Pancreas (tissue), 10 donors: Measurements from ENCODE around the gene SLC6A20. TPM values are rescaled to one million over a fixed set of nuclear protein-coding genes. Genes with fewer than 3 reads are reported as not detected.
"Not testable (repeated sequence)": the region's sequence is repeated elsewhere in the genome, so short reads cannot be mapped to it uniquely, and the experiment has no call there.

ENCODE experiments used
- ATAC-seq, 4 donors: fragments of 200-7000 bp; cut with Tn5 transposase; one replicate each; pipeline versions ENCODE4 v1.8.0 to v1.9.1; 2020; ENCODE audit warnings: mild to moderate bottlenecking in 4 of 4, moderate library complexity in 4 of 4
- DNase-seq, 6 donors: peaks; one replicate each; pipeline ENCODE4 v3.0.0-alpha.2; 2020
- FAIRE-seq: peaks from 2 replicates; lab custom pipeline; 2012; peaks lifted over from hg19 to GRCh38; lab: Jason Lieb, UNC
- H3K27ac ChIP-seq, 4 donors: fragments of 200-600 bp; sonication (generic); 1 replicate in 3 of 4; 2 replicates in 1 of 4; pipeline versions ENCODE4 v1.5.0 to v1.8.0; 2020
- H3K27me3 ChIP-seq, 4 donors: fragments of 200-600 bp; one replicate each; pipeline ENCODE4 v1.8.0; 2021
- H3K36me3 ChIP-seq, 3 donors: fragments of 200-600 bp; sonication (generic) in 1 of 3; one replicate each; pipeline versions ENCODE4 v1.5.0 to v1.8.0; 2020 to 2021
- H3K4me1 ChIP-seq, 3 donors: fragments of 200-600 bp; one replicate each; pipeline ENCODE4 v1.8.0; 2021
- H3K4me3 ChIP-seq, 4 donors: fragments of 200-600 bp; sonication (generic) in 2 of 4; one replicate each; pipeline versions ENCODE4 v1.5.0 to v1.8.0; 2020 to 2021
- H3K9me3 ChIP-seq, 4 donors: fragments of 200-600 bp; one replicate each; pipeline ENCODE4 v1.8.0; 2021
- WGBS, 2 donors: extraction: QIAGEN DNeasy Blood & Tissue Kit; methylation state at CpG; one replicate each; pipeline ENCODE4 v1.1.7; 2013; 5-methylcytosine and 5-hydroxymethylcytosine counted together
- intact Hi-C, 3 donors: fragments of 100-400 bp; cut with DNase I; formaldehyde crosslinking; loops; one replicate each; pipeline versions ENCODE4 v1.11.1 to v1.14.2; 2022
- polyA plus RNA-seq, 2 donors: library from polyadenylated mRNA; stranded (reverse); fragments of 200-250 nt; gene quantifications; one replicate each; pipeline ENCODE4 v1.2.3, GENCODE V29; 2013
- total RNA-seq, 6 donors: library from RNA; stranded (reverse); fragmentation: NEBNext Ultra II Directional in 4 of 6; extraction: Animal tissue kit (Norgen Biotek cat#: 25700) in 4 of 6; gene quantifications; one replicate each; pipeline versions ENCODE4 v1.2.1 to v1.2.4, GENCODE V29; 2021 to 2023
- TF ChIP-seq, protein P1 (sequence below), 4 donors: fragments of 200-600 bp; sonication (generic) in 3 of 4; IDR thresholded peaks; one replicate each; pipeline versions ENCODE4 v1.5.0 to v1.8.0; 2021; ENCODE audit warnings: antibody characterized with exemption in 4 of 4
- donor health status: healthy with polysubstance abuse.
- donor health status: DM: no; HTN: no; CAD: no; lungs with moderate emphysema.
- donor health status: DM: no; HTN: no; CAD: no.
- donor health status: control.
- donor health status: control.
- donor health status: Bipolar disorder and iron deficiency.
- donor health status: DM: yes; HTN: yes; CAD: no.
- donor health status: DM: no; HTN: no; CAD: no.
- donor health status: DM: no; HTN: no; CAD: no.
- donor health status: DM: yes; HTN: yes; CAD: no.

The SLC6A20 gene
- total and polyA plus RNA-seq, 8 donors = 3.1 to 11.3 (median 5.7) TPM

DNA sequence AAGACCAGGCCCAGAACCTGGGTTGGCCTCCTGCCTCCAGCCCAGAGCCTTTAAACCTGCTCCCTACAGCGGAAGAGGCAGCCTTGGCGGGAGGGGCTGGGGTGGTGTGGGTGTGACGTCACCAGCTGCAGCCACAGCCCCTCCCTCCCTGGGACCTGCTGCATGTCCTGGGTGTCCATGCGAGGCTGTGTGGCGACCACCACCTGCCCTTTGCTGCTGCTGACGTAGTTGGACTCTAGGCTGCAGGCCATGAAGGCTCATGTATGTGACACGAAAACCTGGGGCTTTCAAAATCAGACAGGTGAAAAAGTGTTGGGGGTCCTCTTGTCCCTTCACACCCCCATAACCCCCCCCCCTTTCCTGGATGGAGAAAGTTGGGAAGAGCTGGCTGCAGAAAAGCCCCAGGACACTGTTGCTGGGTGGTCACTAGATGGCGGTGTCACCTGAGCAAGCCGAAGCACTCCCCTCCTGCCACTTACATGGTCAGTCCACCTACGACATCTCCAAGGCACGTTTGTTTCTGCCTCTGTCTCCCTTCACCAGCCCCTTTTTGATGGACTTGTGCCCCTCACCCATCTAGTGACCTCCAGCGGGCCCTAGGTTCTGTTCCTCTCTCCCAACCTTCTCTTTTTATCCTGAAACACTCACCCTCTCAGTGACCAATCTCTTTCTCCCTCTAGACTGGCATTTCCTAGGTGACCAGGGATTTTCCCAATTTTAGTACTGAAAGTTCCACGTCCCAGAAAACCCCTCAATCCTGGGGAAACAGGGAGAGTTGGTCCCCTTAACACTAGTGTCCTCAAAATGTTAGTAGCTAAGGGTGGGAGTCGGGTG lies 35.2 kb downstream of the SLC6A20 start:
- intact Hi-C loops = loop anchor here in 1 of 3 donors (10.0 kb wide), 2 partner anchors 164 to 324 kb away; no protein-coding TSS in a partner anchor
- DNase-seq = peak in 4 of 6 donors; percentile 41 to 66 (median 46)
- TF ChIP-seq, protein P1, sequence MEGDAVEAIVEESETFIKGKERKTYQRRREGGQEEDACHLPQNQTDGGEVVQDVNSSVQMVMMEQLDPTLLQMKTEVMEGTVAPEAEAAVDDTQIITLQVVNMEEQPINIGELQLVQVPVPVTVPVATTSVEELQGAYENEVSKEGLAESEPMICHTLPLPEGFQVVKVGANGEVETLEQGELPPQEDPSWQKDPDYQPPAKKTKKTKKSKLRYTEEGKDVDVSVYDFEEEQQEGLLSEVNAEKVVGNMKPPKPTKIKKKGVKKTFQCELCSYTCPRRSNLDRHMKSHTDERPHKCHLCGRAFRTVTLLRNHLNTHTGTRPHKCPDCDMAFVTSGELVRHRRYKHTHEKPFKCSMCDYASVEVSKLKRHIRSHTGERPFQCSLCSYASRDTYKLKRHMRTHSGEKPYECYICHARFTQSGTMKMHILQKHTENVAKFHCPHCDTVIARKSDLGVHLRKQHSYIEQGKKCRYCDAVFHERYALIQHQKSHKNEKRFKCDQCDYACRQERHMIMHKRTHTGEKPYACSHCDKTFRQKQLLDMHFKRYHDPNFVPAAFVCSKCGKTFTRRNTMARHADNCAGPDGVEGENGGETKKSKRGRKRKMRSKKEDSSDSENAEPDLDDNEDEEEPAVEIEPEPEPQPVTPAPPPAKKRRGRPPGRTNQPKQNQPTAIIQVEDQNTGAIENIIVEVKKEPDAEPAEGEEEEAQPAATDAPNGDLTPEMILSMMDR (IDR thresholded peaks at IDR 0.05) = peak; percentile 53 to 67 (median 64)
- no peaks in the 10 kb centered on the region for H3K36me3 ChIP-seq
- no peak for FAIRE-seq
- no peaks in the 10 kb centered on the region for H3K9me3 ChIP-seq
- H3K27ac ChIP-seq = no peak overlapping the region
- H3K4me1 ChIP-seq = no peaks in the 10 kb centered on the region
- no peaks in the 10 kb centered on the region for H3K27me3 ChIP-seq
- H3K4me3 ChIP-seq = no peak overlapping the region
- ATAC-seq = peak; percentile 85 to 97 (median 94)
- 32 to 33% methylated on average over 13 to 14 of the region's 14 CpGs for WGBS, 2 donors

GRCh38 chr3:45759851-45760250 lies 36.5 kb downstream of the SLC6A20 start:
- Histone ChIP-seq H3K27me3 (no peaks in the 10 kb centered on the region), H3K27ac (no peak overlapping the region), H3K4me3 (no peak overlapping the region), H3K36me3 (no peaks in the 10 kb centered on the region), H3K4me1 (no peaks in the 10 kb centered on the region), H3K9me3 (no peaks in the 10 kb centered on the region)
- WGBS, 2 donors = 69 to 88% methylated on average over 12 of the region's 12 CpGs
- ATAC-seq (no peak), DNase-seq (no peak), FAIRE-seq (no peak)
- intact Hi-C loops = loop anchor here in 1 of 3 donors (10.0 kb wide), 2 partner anchors 165 to 325 kb away; no protein-coding TSS in a partner anchor
- TF ChIP-seq, protein P1 (IDR thresholded peaks at IDR 0.05) = no peak

DNA sequence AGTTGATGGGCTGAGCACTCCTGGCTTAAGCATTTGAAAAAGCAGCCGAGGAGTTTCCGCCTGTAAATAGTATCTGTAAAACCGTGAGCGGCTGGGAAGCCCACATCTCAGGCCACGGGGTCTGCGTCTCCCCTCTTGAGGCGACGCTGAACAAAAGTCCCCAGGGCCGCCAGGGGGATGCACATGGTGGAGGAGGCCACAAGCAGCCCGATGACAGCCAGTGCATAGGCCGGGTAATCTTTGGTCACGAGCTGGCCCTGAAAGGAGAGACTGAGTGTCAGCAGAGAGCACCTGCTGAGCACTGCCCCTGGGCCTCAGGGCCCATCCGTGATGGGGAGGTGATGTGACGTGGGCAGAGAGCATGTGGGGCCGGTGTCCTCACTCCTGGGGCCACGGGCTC lies 37.5 kb downstream of the SLC6A20 start:
- ATAC-seq (no peak), DNase-seq (no peak), FAIRE-seq (no peak)
- intact Hi-C loops = no loop called here
- Histone ChIP-seq H3K9me3 (no peaks in the 10 kb centered on the region), H3K4me3 (no peak overlapping the region), H3K36me3 (no peaks in the 10 kb centered on the region), H3K27me3 (no peaks in the 10 kb centered on the region), H3K27ac (no peak overlapping the region), H3K4me1 (no peaks in the 10 kb centered on the region)
- 60 to 78% methylated on average over 16 of the region's 16 CpGs for WGBS, 2 donors
- TF ChIP-seq, protein P1 (IDR thresholded peaks at IDR 0.05) = no peak

DNA sequence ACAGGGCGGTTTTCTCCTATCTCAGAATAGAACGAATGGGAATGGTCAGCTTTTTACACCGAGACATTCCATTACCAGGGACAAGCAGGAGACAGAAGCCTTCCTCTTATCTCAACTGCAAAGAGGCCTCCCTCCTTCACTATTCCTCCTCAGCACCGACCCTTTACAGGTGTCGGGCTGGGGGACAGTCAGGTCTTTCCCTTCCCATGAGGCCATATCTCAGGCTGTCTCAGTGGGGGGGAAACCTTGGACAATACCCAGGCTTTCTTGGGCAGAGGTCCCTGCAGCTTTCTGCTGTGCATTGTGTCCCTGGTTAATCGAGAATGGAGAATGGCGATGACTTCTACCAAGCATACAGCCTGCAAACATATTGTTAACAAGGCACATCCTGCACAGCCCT lies 39.2 kb downstream of the SLC6A20 start:
- H3K27me3 ChIP-seq, ATAC-seq, H3K4me1 ChIP-seq, FAIRE-seq, H3K36me3 ChIP-seq, intact Hi-C loops, H3K9me3 ChIP-seq, H3K27ac ChIP-seq, H3K4me3 ChIP-seq, DNase-seq: not testable (repeated sequence)
- 42 to 43% methylated on average over 7 of the region's 7 CpGs for WGBS, 2 donors

GRCh38 chr3:45756055-45756454 lies 40.3 kb downstream of the SLC6A20 start:
- FAIRE-seq (no peak), DNase-seq (no peak), ATAC-seq (no peak)
- Histone ChIP-seq H3K4me1 (no peaks in the 10 kb centered on the region), H3K4me3 (no peak overlapping the region), H3K27ac (no peak overlapping the region), H3K27me3 (no peaks in the 10 kb centered on the region), H3K36me3 (no peaks in the 10 kb centered on the region), H3K9me3 (no peaks in the 10 kb centered on the region)
- 70 to 73% methylated on average over 6 of the region's 6 CpGs for WGBS, 2 donors
- TF ChIP-seq, protein P1 (IDR thresholded peaks at IDR 0.05) = no peak
- intact Hi-C loops = no loop called here
